HepG2 (cell line): ENCODE data around the gene ITPK1. TPM values are rescaled to one million over a fixed set of nuclear protein-coding genes. Genes with fewer than 3 reads are reported as not detected.

Source experiments
- ATAC-seq: fragments of 200-7000 bp; cut with Tn5 transposase; 3 replicates; pipeline ENCODE4 v1.9.1; 2020; ENCODE audit warnings: mild to moderate bottlenecking, moderate library complexity
- BruUV-seq: library from RNA; stranded (reverse); fragments of 400-500 nt; replicated peaks from 2 replicates; lab custom pipeline; 2021; lab: Mats Ljungman, UMichigan
- CTCF ChIA-PET: fragments of 300-600 bp; formaldehyde crosslinking; extraction: SDS; loops from one replicate; lab custom pipeline; 2021; ENCODE audit warnings: low total read pairs, inconsistent platforms, low intra/inter-chr PET ratio; lab: Yijun Ruan, JAX
- POLR2A ChIA-PET: fragments of 350-600 bp; sonication (Branson Sonifier 250); formaldehyde crosslinking; loops from one replicate; lab custom pipeline; 2020; ENCODE audit warnings: antibody characterized with exemption, inconsistent platforms; lab: Yijun Ruan, JAX
- DNase-seq: peaks from one replicate; pipeline ENCODE4 v3.0.0-alpha.2; 2015; ENCODE audit warnings: low spot score
- FAIRE-seq: peaks from 3 replicates; lab custom pipeline; 2011; peaks lifted over from hg19 to GRCh38; lab: Jason Lieb, UNC
- H2AFZ ChIP-seq: one replicate; pipeline ENCODE4 v1.6.1; 2011; ENCODE audit warnings: low read length, inconsistent platforms
- H3K27ac ChIP-seq: fragments of 300-600 bp; 3 replicates; pipeline ENCODE4 v1.8.0; 2011; ENCODE audit warnings: mixed run types, mild to moderate bottlenecking, mixed read lengths, low read length, inconsistent platforms; ENCODE audit not compliant: insufficient read depth; ENCODE audit errors: extremely low read length
- H3K27me3 ChIP-seq, 2 experiments: fragments of 200-600 bp in 1 of 2; 2 replicates in 1 of 2; 3 replicates in 1 of 2; pipeline versions ENCODE4 v1.6.0 to v1.8.0; 2011; ENCODE audit warnings: low read length in 2 of 2, mild to moderate bottlenecking in 2 of 2, moderate library complexity in 2 of 2, inconsistent platforms in 1 of 2; ENCODE audit not compliant: insufficient read depth in 2 of 2, control insufficient read depth in 1 of 2
- H3K36me3 ChIP-seq, 2 experiments: fragments of 200-600 bp in 1 of 2; replicated peaks in 1 of 2; 2 replicates in 1 of 2; 3 replicates in 1 of 2; pipeline versions ENCODE4 v1.5.1 to v1.8.0; 2011; ENCODE audit warnings: low read length in 2 of 2, inconsistent platforms in 1 of 2; ENCODE audit not compliant: insufficient read depth in 2 of 2, control insufficient read depth in 1 of 2
- H3K4me1 ChIP-seq: 2 replicates; pipeline ENCODE4 v1.5.1; 2012; ENCODE audit warnings: low read length, inconsistent platforms; ENCODE audit not compliant: insufficient read depth
- H3K4me2 ChIP-seq: 2 replicates; pipeline ENCODE4 v1.6.0; 2011; ENCODE audit warnings: low read depth, low read length, inconsistent platforms
- H3K4me3 ChIP-seq, 3 experiments: fragments of 200-600 bp in 1 of 3; sonication (generic), shearing (Covaris generic) in 1 of 3; replicated peaks in 1 of 3; 2 replicates each; pipeline ENCODE4 v1.5.1; 2011 to 2016; ENCODE audit warnings: low read length in 3 of 3, inconsistent platforms in 2 of 3, low read depth in 2 of 3, mild to moderate bottlenecking in 2 of 3, control low read depth in 1 of 3, mixed read lengths in 1 of 3; ENCODE audit not compliant: insufficient read depth in 1 of 3
- H3K79me2 ChIP-seq: one replicate; pipeline ENCODE4 v1.6.1; 2011; ENCODE audit warnings: low read length, inconsistent platforms; ENCODE audit not compliant: insufficient read depth
- H3K9ac ChIP-seq: 2 replicates; pipeline ENCODE4 v1.6.0; 2011; ENCODE audit warnings: mild to moderate bottlenecking, low read depth, low read length, inconsistent platforms; ENCODE audit not compliant: insufficient read depth
- H3K9me3 ChIP-seq: 2 replicates; pipeline ENCODE4 v1.5.1; 2012; ENCODE audit warnings: mild to moderate bottlenecking, low read length
- H4K20me1 ChIP-seq: 2 replicates; pipeline ENCODE4 v1.6.0; 2011; ENCODE audit warnings: inconsistent platforms, mild to moderate bottlenecking, low read length, moderate library complexity; ENCODE audit not compliant: insufficient read depth
- CREBL2 ChIP-seq: sonication (generic); formaldehyde crosslinking; IDR thresholded peaks from 2 replicates; pipeline ENCODE4 v1.8.1; 2023; ENCODE audit warnings: missing genetic modification reagents, mild to moderate bottlenecking, borderline replicate concordance
- EP300 ChIP-seq, 3 experiments: sonication (generic) in 1 of 3; formaldehyde crosslinking in 1 of 3; IDR thresholded peaks; 2 replicates each; pipeline versions ENCODE4 v1.5.1 to v1.6.1; 2011 to 2020; ENCODE audit warnings: low read depth in 2 of 3, low read length in 2 of 3, borderline replicate concordance in 1 of 3, improper control_type of control experiment in 1 of 3, mild to moderate bottlenecking in 1 of 3, missing genetic modification reagents in 1 of 3, moderate library complexity in 1 of 3
- HNRNPL ChIP-seq: fragments of 200-400 bp; formaldehyde crosslinking; IDR thresholded peaks from 2 replicates; pipeline ENCODE4 v1.6.1; 2017; ENCODE audit warnings: mild to moderate bottlenecking, low read depth, low read length
- KAT8 ChIP-seq: IDR thresholded peaks from 2 replicates; pipeline ENCODE4 v1.6.1; 2016; ENCODE audit warnings: missing genetic modification reagents, missing compliant biosample characterization
- KLF15 ChIP-seq: sonication (generic); formaldehyde crosslinking; IDR thresholded peaks from 2 replicates; pipeline ENCODE4 v1.8.1; 2023; ENCODE audit warnings: borderline replicate concordance, mild to moderate bottlenecking, inconsistent platforms, missing genetic modification reagents, mixed read lengths
- MLX ChIP-seq: IDR thresholded peaks from 2 replicates; pipeline ENCODE4 v1.6.1; 2016
- PTBP1 ChIP-seq: fragments of 200-400 bp; formaldehyde crosslinking; IDR thresholded peaks from 2 replicates; pipeline ENCODE4 v1.6.1; 2018; ENCODE audit warnings: low read length, low read depth; ENCODE audit not compliant: poor library complexity, severe bottlenecking
- RORA ChIP-seq: sonication (generic); formaldehyde crosslinking; IDR thresholded peaks from 2 replicates; pipeline ENCODE4 v1.5.0; 2020; ENCODE audit warnings: mild to moderate bottlenecking, missing genetic modification reagents, moderate library complexity
- TERF1 ChIP-seq: sonication (generic); formaldehyde crosslinking; IDR thresholded peaks from 2 replicates; pipeline ENCODE4 v1.8.0; 2022; ENCODE audit warnings: mild to moderate bottlenecking, missing genetic modification reagents, moderate library complexity
- ZBTB21 ChIP-seq: sonication (generic); formaldehyde crosslinking; IDR thresholded peaks from 2 replicates; pipeline ENCODE4 v1.4.0; 2020; ENCODE audit warnings: missing genetic modification reagents
- ZBTB8A ChIP-seq: sonication (generic); formaldehyde crosslinking; IDR thresholded peaks from 2 replicates; pipeline ENCODE4 v1.4.0; 2020; ENCODE audit warnings: mild to moderate bottlenecking, low read depth, missing genetic modification reagents, borderline replicate concordance
- ZNF253 ChIP-seq: sonication (generic); formaldehyde crosslinking; IDR thresholded peaks from 2 replicates; pipeline ENCODE4 v1.8.0; 2022; ENCODE audit warnings: mild to moderate bottlenecking, missing genetic modification reagents, borderline replicate concordance
- ZNF770 ChIP-seq: sonication (generic); formaldehyde crosslinking; IDR thresholded peaks from 2 replicates; pipeline ENCODE4 v1.5.0; 2020; ENCODE audit warnings: mild to moderate bottlenecking, missing genetic modification reagents
- ZNF781 ChIP-seq: sonication (generic); formaldehyde crosslinking; IDR thresholded peaks from 2 replicates; pipeline ENCODE4 v1.5.1; 2020; ENCODE audit warnings: borderline replicate concordance, mild to moderate bottlenecking, missing genetic modification reagents; ENCODE audit errors: not compliant biosample characterization
- WGBS: methylation state at CpG from one replicate; pipeline ENCODE4 v1.1.6; 2017; ENCODE audit warnings: low lambda C conversion rate; 5-methylcytosine and 5-hydroxymethylcytosine counted together
- in situ Hi-C: cut with HindIII; loops from 2 replicates; pipeline ENCODE4 v1.10.0; 2017; ENCODE audit warnings: low pct_unique_long_range_greater_than_20kb; ENCODE audit not compliant: extremely low pct_ligation_motif_present
- intact Hi-C: fragments of 100-400 bp; cut with micrococcal nuclease; formaldehyde crosslinking; loops from one replicate; pipeline ENCODE4 v1.10.0; 2022; ENCODE audit not compliant: unreplicated experiment
- polyA plus RNA-seq, 8 experiments: library from polyadenylated mRNA; depleted of rRNA in 3 of 8; stranded (reverse) in 7 of 8; unstranded in 1 of 8; fragments of >200 nt; fragmentation: Illumina TruSeq in 4 of 8; extraction: Trizol in 4 of 8; gene quantifications; 2 replicates each; pipeline versions ENCODE4 v1.2.1 to v1.2.3, GENCODE V29; 2011 to 2016; ENCODE audit warnings: low read depth in 4 of 8, missing spikeins in 1 of 8, mixed read lengths in 1 of 8; ENCODE audit not compliant: insufficient read depth in 1 of 8
- total RNA-seq, 5 experiments: library from RNA; depleted of rRNA; stranded (reverse); fragments of >200 nt; fragmentation: Illumina TruSeq; extraction: Trizol; gene quantifications; 2 replicates each; pipeline ENCODE4 v1.2.3, GENCODE V29; 2016; ENCODE audit warnings: low read depth in 1 of 5

ITPK1 gene
- total and polyA plus RNA-seq, 2 of the 13 experiments (the other 11 are each of a cell fraction or from before 2014, with no cell fraction given), result 20.5 to 47.5 TPM

- TF ChIP-seq EP300 (IDR thresholded peaks at IDR 0.05; ENCODE audit: low read depth in 2 of 2, low read length in 2 of 2) (no peak), EP300 (CRISPR knock-in tag; IDR thresholded peaks at IDR 0.05; ENCODE audit: borderline replicate concordance) (no peak), ZNF770 (CRISPR knock-in tag) (no peak), KAT8 (no peak), CREBL2 (CRISPR knock-in tag) (no peak), ZNF781 (CRISPR knock-in tag) (no peak), RORA (CRISPR knock-in tag) (no peak), ZBTB21 (CRISPR knock-in tag) (no peak)
Observed at GRCh38 chr14:92938235-92938875, 177.4 kb downstream of the ITPK1 start (continued).

- WGBS, result 95% methylated on average over 10 of the region's 16 CpGs
- no peak overlapping the region for H3K9ac ChIP-seq
- ChIA-PET POLR2A (no interaction called here), CTCF (no interaction called here)
- intact Hi-C loops (no loop called here), in situ Hi-C loops (no loop called here)
- no peaks in the 10 kb centered on the region for H4K20me1 ChIP-seq
- H3K9me3 ChIP-seq, result no peaks in the 10 kb centered on the region
- no peak overlapping the region for H3K4me2 ChIP-seq
- no peak overlapping the region for H3K4me3 ChIP-seq
- no peaks in the 10 kb centered on the region for H3K27me3 ChIP-seq
- ATAC-seq (no peak), FAIRE-seq (no peak), DNase-seq (no peak)
- H2AFZ ChIP-seq, result no peak overlapping the region
- peaks cover 0 to 3% of the 10 kb centered on the region in 2 experiments; a peak in 1 of 5 replicates for H3K36me3 ChIP-seq
- no peaks in the 10 kb centered on the region for H3K4me1 ChIP-seq
- no peaks in the 10 kb centered on the region for H3K79me2 ChIP-seq
- no peak overlapping the region for H3K27ac ChIP-seq
- BruUV-seq, result no TSS peak
- TF ChIP-seq TERF1 (CRISPR knock-in tag) (no peak), MLX (no peak), ZBTB8A (CRISPR knock-in tag) (no peak), ZNF253 (CRISPR knock-in tag) (no peak), PTBP1 (no peak), HNRNPL (no peak), KLF15 (CRISPR knock-in tag) (no peak)
Observed at GRCh38 chr14:92937051-92937937, 178.4 kb downstream of the ITPK1 start.
